Activated T-cell treated with anti-CD3 and anti-CD28 coated beads, Interleukin-2, amount 50 U/mL, for 72 hours (primary cell): ENCODE measurements around the gene PCSK6. TPM values are rescaled to one million over a fixed set of nuclear protein-coding genes. Genes with fewer than 3 reads are reported as not detected.
"Not testable (repeated sequence)": the region's sequence is repeated elsewhere in the genome, so short reads cannot be mapped to it uniquely, and the experiment has no call there.

Experiments used
- ATAC-seq, 2 donors: fragments of 150-1000 bp; cut with Tn5 transposase; replicated peaks in 1 of 2; 2 replicates each; pipeline ENCODE4 v1.10.0; 2021; ENCODE audit warnings: moderate library complexity in 2 of 2, mild to moderate bottlenecking in 1 of 2
- DNase-seq, 2 donors: peaks; one replicate each; pipeline ENCODE4 v3.0.0; 2021 to 2022; ENCODE audit warnings: mixed read lengths in 1 of 2
- H3K27ac Mint-ChIP-seq: one replicate; pipeline ENCODE4 v1.8.0; 2022; ENCODE audit warnings: mild to moderate bottlenecking, moderate library complexity, mixed read lengths
- H3K27me3 Mint-ChIP-seq: one replicate; pipeline ENCODE4 v1.8.0; 2022; ENCODE audit warnings: low read depth, mixed read lengths
- H3K36me3 Mint-ChIP-seq, 2 donors: one replicate each; pipeline ENCODE4 v1.8.0; 2022; ENCODE audit warnings: mixed read lengths in 2 of 2, mild to moderate bottlenecking in 1 of 2; ENCODE audit not compliant: insufficient read depth in 2 of 2
- H3K4me1 Mint-ChIP-seq: one replicate; pipeline ENCODE4 v1.8.0; 2022; ENCODE audit warnings: low read depth, mixed read lengths
- H3K4me3 Mint-ChIP-seq, 2 donors: one replicate each; pipeline ENCODE4 v1.8.0; 2022; ENCODE audit warnings: mild to moderate bottlenecking in 2 of 2, mixed read lengths in 2 of 2, moderate library complexity in 2 of 2
- H3K9me3 Mint-ChIP-seq, 2 donors: one replicate each; pipeline ENCODE4 v1.8.0; 2022; ENCODE audit warnings: mixed read lengths in 2 of 2
- total RNA-seq, 2 donors: library from RNA; stranded (reverse); gene quantifications; one replicate each; pipeline ENCODE4 v1.2.3, GENCODE V29; 2022

Gene PCSK6
- total RNA-seq, 2 donors from 2014 or later = 0.51 to 2.3 TPM

GRCh38 chr15:101307048-101307896 lies 182.2 kb downstream of the PCSK6 start:
- H3K4me3 Mint-ChIP-seq = no peak overlapping the region
- no peaks in the 10 kb centered on the region for H3K27me3 Mint-ChIP-seq
- ATAC-seq (no peak), DNase-seq (no peak)
- no peaks in the 10 kb centered on the region for H3K4me1 Mint-ChIP-seq
- no peaks in the 10 kb centered on the region for H3K9me3 Mint-ChIP-seq
- no peaks in the 10 kb centered on the region for H3K36me3 Mint-ChIP-seq
- H3K27ac Mint-ChIP-seq = no peak overlapping the region

- Mint-ChIP-seq H3K9me3 (no peaks in the 10 kb centered on the region), H3K4me3 (no peak overlapping the region), H3K27ac (no peak overlapping the region), H3K27me3 (no peaks in the 10 kb centered on the region), H3K4me1 (no peaks in the 10 kb centered on the region), H3K36me3 (no peaks in the 10 kb centered on the region)
- no peak for DNase-seq
- ATAC-seq = no peak
These were observed 183.0 kb downstream of the PCSK6 start for GRCh38 chr15:101306341-101307047.

GRCh38 chr15:101305820-101306255 lies 183.7 kb downstream of the PCSK6 start:
- Mint-ChIP-seq H3K4me1 (no peaks in the 10 kb centered on the region), H3K36me3 (no peaks in the 10 kb centered on the region), H3K4me3 (no peak overlapping the region), H3K27me3 (no peaks in the 10 kb centered on the region), H3K27ac (no peak overlapping the region), H3K9me3 (no peaks in the 10 kb centered on the region)
- DNase-seq = no peak
- ATAC-seq = no peak

GRCh38 chr15:101303408-101303807 lies 186.1 kb downstream of the PCSK6 start:
- no peak overlapping the region for H3K4me3 Mint-ChIP-seq
- no peaks in the 10 kb centered on the region for H3K9me3 Mint-ChIP-seq
- H3K36me3 Mint-ChIP-seq = no peaks in the 10 kb centered on the region

GRCh38 chr15:101296418-101297405 lies 192.8 kb downstream of the PCSK6 start:
- peak overlapping the region; percentile 93 for H3K27ac Mint-ChIP-seq
- H3K36me3 Mint-ChIP-seq = peaks cover 7 to 11% of the 10 kb centered on the region in 2 donors
- H3K4me3 Mint-ChIP-seq = peak overlapping the region; percentile 92 to 97
- no peaks in the 10 kb centered on the region for H3K9me3 Mint-ChIP-seq
- DNase-seq (no peak), ATAC-seq (no peak)
- H3K4me1 Mint-ChIP-seq = peaks cover 31% of the 10 kb centered on the region
- H3K27me3 Mint-ChIP-seq = no peaks in the 10 kb centered on the region

More at GRCh38 chr15:101303408-101303807, 186.1 kb downstream of the PCSK6 start:
- H3K4me1 Mint-ChIP-seq = no peaks in the 10 kb centered on the region
- DNase-seq = no peak
- no peaks in the 10 kb centered on the region for H3K27me3 Mint-ChIP-seq
- H3K27ac Mint-ChIP-seq = no peak overlapping the region
- ATAC-seq = no peak

- Mint-ChIP-seq H3K36me3 (peaks cover 7 to 11% of the 10 kb centered on the region in 2 donors), H3K27ac (peak overlapping the region; percentile 93), H3K27me3 (no peaks in the 10 kb centered on the region), H3K4me3 (peak overlapping the region; percentile 92 to 97), H3K4me1 (peaks cover 40% of the 10 kb centered on the region), H3K9me3 (no peaks in the 10 kb centered on the region)
- ATAC-seq (no peak), DNase-seq (no peak)
These were observed 193.8 kb downstream of the PCSK6 start for GRCh38 chr15:101295607-101296161.

GRCh38 chr15:101294731-101295606 lies 194.5 kb downstream of the PCSK6 start, which contains the start of gene SNRPA1:
Gene SNRPA1, minus strand, starts transcription at chr15:101295248. Its CDS starts 70 bp downstream, at chr15:101295178.
- Mint-ChIP-seq H3K4me1 (peaks cover 47% of the 10 kb centered on the region), H3K36me3 (peaks cover 11% of the 10 kb centered on the region in 2 donors), H3K4me3 (peak within 1 kb of the TSS; percentile 92 to 97), H3K9me3 (no peaks in the 10 kb centered on the region), H3K27me3 (no peaks in the 10 kb centered on the region), H3K27ac (peak within 1 kb of the TSS; percentile 98)
- ATAC-seq (peak; percentile 89 to 91), DNase-seq (peak; percentile 98 to 99)

- DNase-seq (no peak), ATAC-seq (no peak)
- Mint-ChIP-seq H3K4me1 (peaks cover 66% of the 10 kb centered on the region), H3K4me3 (peak overlapping the region; percentile 92 to 97), H3K27me3 (no peaks in the 10 kb centered on the region), H3K27ac (peak overlapping the region; percentile 98), H3K9me3 (no peaks in the 10 kb centered on the region), H3K36me3 (peaks cover 21% of the 10 kb centered on the region in 2 donors)
These were observed 196.4 kb downstream of the PCSK6 start for GRCh38 chr15:101293122-101293521.

GRCh38 chr15:101288905-101289513 lies 200.5 kb downstream of the PCSK6 start:
- ATAC-seq (peak; percentile 41 to 52), DNase-seq (peak in 1 of 2 donors; percentile 25)
- peak overlapping the region; percentile 45 for H3K27ac Mint-ChIP-seq
- peaks cover 18 to 37% of the 10 kb centered on the region in 2 donors for H3K36me3 Mint-ChIP-seq
- peaks cover 65% of the 10 kb centered on the region for H3K4me1 Mint-ChIP-seq
- H3K9me3 Mint-ChIP-seq = no peaks in the 10 kb centered on the region
- no peaks in the 10 kb centered on the region for H3K27me3 Mint-ChIP-seq
- H3K4me3 Mint-ChIP-seq = no peak overlapping the region

- H3K27ac Mint-ChIP-seq = peak overlapping the region; percentile 50
These were observed 202.2 kb downstream of the PCSK6 start for GRCh38 chr15:101287342-101287741.

GRCh38 chr15:101286471-101287114 lies 202.9 kb downstream of the PCSK6 start:
- no peaks in the 10 kb centered on the region for H3K9me3 Mint-ChIP-seq
- H3K4me1 Mint-ChIP-seq = peaks cover 45% of the 10 kb centered on the region
- peaks cover 16 to 43% of the 10 kb centered on the region in 2 donors for H3K36me3 Mint-ChIP-seq
- peak overlapping the region; percentile 50 for H3K27ac Mint-ChIP-seq
- ATAC-seq (no peak), DNase-seq (no peak)
- no peak overlapping the region for H3K4me3 Mint-ChIP-seq
- H3K27me3 Mint-ChIP-seq = no peaks in the 10 kb centered on the region

More at GRCh38 chr15:101287342-101287741, 202.2 kb downstream of the PCSK6 start:
- H3K4me3 Mint-ChIP-seq, ATAC-seq, H3K9me3 Mint-ChIP-seq, DNase-seq, H3K27me3 Mint-ChIP-seq: not testable (repeated sequence)
- Mint-ChIP-seq H3K36me3 (peaks cover 14 to 40% of the 10 kb centered on the region in 2 donors), H3K4me1 (peaks cover 53% of the 10 kb centered on the region)
